GM12801 (cell line): ENCODE results near the gene NAPB.

ENCODE experiments used
- CTCF ChIP-seq: IDR thresholded peaks from one replicate; pipeline ENCODE4 v1.5.1; 2011; ENCODE audit warnings: control low read depth; ENCODE audit not compliant: insufficient read length; ENCODE audit errors: extremely low read depth

Gene NAPB

GRCh38 chr20:23453549-23454543 is 32.6 kb upstream of the NAPB start:
- TF ChIP-seq CTCF: no peak

GRCh38 chr20:23452776-23453175 is 31.5 kb upstream of the NAPB start, which contains the start of gene CST11:
TSS of gene CST11 (minus strand) at chr20:23452876. CDS start at chr20:23452811, 65 bp downstream.
- no peak for TF ChIP-seq CTCF

GRCh38 chr20:23451956-23452487 is 30.7 kb upstream of the NAPB start:
- TF ChIP-seq CTCF: no peak

- TF ChIP-seq CTCF: no peak
Measured at GRCh38 chr20:23450877-23451276, 29.6 kb upstream of the NAPB start.

GRCh38 chr20:23449421-23449820 is 28.1 kb upstream of the NAPB start:
- TF ChIP-seq CTCF: no peak

GRCh38 chr20:23448167-23448566 is 26.9 kb upstream of the NAPB start:
- TF ChIP-seq CTCF: no peak

- TF ChIP-seq CTCF: no peak
Measured at GRCh38 chr20:23446505-23446904, 25.2 kb upstream of the NAPB start.
